Measurements from ENCODE around the gene PCSK5. TPM values are rescaled to one million over a fixed set of nuclear protein-coding genes. Genes with fewer than 3 reads are reported as not detected.

PCSK5 gene
- total and polyA plus RNA-seq, 2 of the 8 experiments (the other 6 are each of a cell fraction or from before 2014, with no cell fraction given) = 5.5 to 10.7 TPM

DNA sequence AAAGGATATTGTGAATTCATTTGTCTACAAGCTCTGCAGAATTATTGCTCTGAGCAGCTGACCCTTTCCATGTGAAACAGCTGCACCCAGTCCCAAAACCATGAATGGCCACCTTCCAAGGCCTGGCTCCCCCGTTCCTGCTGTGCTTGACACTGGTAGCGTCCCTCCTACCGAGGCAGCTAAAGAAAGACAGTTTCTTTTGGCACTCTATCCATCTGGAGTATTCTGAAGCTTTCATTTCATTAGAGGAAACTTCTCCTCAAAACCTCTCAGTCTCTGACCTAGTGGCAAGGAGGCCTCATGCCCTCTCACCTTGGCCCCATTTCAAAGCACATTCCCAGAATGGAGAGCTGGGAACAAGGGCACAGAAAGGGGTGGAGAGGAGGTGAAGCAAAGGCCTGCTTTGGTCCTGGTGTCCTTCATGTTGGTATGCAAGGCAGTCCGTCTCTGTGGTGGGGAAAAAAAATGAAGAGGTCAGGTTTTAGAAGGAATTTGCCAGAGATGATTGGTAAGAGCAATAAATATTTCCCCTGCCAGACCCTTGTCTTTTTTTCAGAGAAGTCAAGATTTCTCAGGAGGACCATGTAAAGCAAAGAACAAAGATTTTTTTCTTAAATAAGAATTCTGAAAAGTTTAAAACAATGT is 271.7 kb downstream of the PCSK5 start:
- H3K79me2 ChIP-seq (ENCODE audit: control insufficient read depth in 1 of 2, insufficient read depth in 2 of 2, low read length in 2 of 2) = no peaks in the 10 kb centered on the region
- no peak overlapping the region for H2BK120ac ChIP-seq (replicated peaks; ENCODE audit: low read depth, low read length)
- no peak overlapping the region for H3K4me2 ChIP-seq (ENCODE audit: insufficient read depth in 1 of 2, low read depth in 2 of 2, low read length in 2 of 2)
- H3K27ac ChIP-seq (ENCODE audit: low read depth, low read length) = no peak overlapping the region
- H3K36me3 ChIP-seq (ENCODE audit: control insufficient read depth in 2 of 4, insufficient read depth in 4 of 4, low read length in 3 of 4) = peaks cover 0 to 5% (median 0%) of the 10 kb centered on the region in 4 experiments; a peak in 2 of 8 replicates
- no peaks in the 10 kb centered on the region for H3K23me2 ChIP-seq (ENCODE audit: low read depth, low read length)
- H3K79me1 ChIP-seq (ENCODE audit: low read depth, low read length) = no peaks in the 10 kb centered on the region; the same call in 1 of the 2 replicates
- no peak overlapping the region for H3K4ac ChIP-seq (replicated peaks; ENCODE audit: insufficient read length, low read depth, low read length)
- no peak overlapping the region for H2BK5ac ChIP-seq (ENCODE audit: low read depth, low read length)
- FAIRE-seq = no peak
- 84% methylated on average over 4 of the region's 4 CpGs; no CpG with 5 or more reads in 1 of the 2 experiments for WGBS, 2 experiments (ENCODE audit: extremely low coverage in 1 of 2, insufficient coverage in 1 of 2, insufficient read length in 1 of 2, insufficient replicate concordance in 2 of 2, low coverage in 1 of 2, low lambda C conversion rate in 2 of 2, missing lambda C conversion rate in 1 of 2)
- no peak overlapping the region for H4K8ac ChIP-seq (ENCODE audit: extremely low read depth, insufficient read depth, low read length)
- CTCF ChIA-PET (ENCODE audit: partially characterized antibody) = no interaction called here
- H3K9ac ChIP-seq (replicated peaks in 1 of 4; ENCODE audit: extremely low read depth in 1 of 4, low read depth in 3 of 4, low read length in 3 of 4) = no peak overlapping the region
- POLR2A ChIA-PET (ENCODE audit: partially characterized antibody) = no interaction called here
- no peak overlapping the region for H2BK15ac ChIP-seq (ENCODE audit: low read length)
- no peak for TF ChIP-seq JUN (IDR thresholded peaks at IDR 0.05; ENCODE audit: low read depth, low read length)
- TF ChIP-seq RFX5 (IDR thresholded peaks at IDR 0.05; ENCODE audit: borderline replicate concordance, low read depth, low read length) = no peak
- TF ChIP-seq, protein P1, sequence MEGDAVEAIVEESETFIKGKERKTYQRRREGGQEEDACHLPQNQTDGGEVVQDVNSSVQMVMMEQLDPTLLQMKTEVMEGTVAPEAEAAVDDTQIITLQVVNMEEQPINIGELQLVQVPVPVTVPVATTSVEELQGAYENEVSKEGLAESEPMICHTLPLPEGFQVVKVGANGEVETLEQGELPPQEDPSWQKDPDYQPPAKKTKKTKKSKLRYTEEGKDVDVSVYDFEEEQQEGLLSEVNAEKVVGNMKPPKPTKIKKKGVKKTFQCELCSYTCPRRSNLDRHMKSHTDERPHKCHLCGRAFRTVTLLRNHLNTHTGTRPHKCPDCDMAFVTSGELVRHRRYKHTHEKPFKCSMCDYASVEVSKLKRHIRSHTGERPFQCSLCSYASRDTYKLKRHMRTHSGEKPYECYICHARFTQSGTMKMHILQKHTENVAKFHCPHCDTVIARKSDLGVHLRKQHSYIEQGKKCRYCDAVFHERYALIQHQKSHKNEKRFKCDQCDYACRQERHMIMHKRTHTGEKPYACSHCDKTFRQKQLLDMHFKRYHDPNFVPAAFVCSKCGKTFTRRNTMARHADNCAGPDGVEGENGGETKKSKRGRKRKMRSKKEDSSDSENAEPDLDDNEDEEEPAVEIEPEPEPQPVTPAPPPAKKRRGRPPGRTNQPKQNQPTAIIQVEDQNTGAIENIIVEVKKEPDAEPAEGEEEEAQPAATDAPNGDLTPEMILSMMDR (IDR thresholded peaks at IDR 0.05; ENCODE audit: control extremely low read depth in 1 of 3, insufficient read depth in 1 of 3, low read depth in 1 of 3, low read length in 3 of 3) = no peak
- no peak for TF ChIP-seq YY1 (IDR thresholded peaks at IDR 0.05; ENCODE audit: low read depth, low read length)
- TF ChIP-seq SP4 (IDR thresholded peaks at IDR 0.05; ENCODE audit: low read length) = no peak
- no peak overlapping the region for H3K23ac ChIP-seq (ENCODE audit: insufficient read length)
- H3K4me1 ChIP-seq (replicated peaks in 1 of 4; ENCODE audit: control insufficient read depth in 3 of 4, insufficient read depth in 4 of 4, low read length in 3 of 4) = peaks cover 0 to 6% (median 4%) of the 10 kb centered on the region in 4 experiments; a peak in 5 of 7 replicates
- H3K14ac ChIP-seq (ENCODE audit: insufficient read length) = no peak overlapping the region
- no peak overlapping the region for H4K91ac ChIP-seq (replicated peaks; ENCODE audit: insufficient read length, low read length)
- no peak overlapping the region for H2AK5ac ChIP-seq (ENCODE audit: low read depth, low read length)
- no peaks in the 10 kb centered on the region for H3K9me3 ChIP-seq (ENCODE audit: insufficient read depth in 2 of 2, low read depth in 1 of 2, low read length in 1 of 2)
- no peak overlapping the region for H2BK12ac ChIP-seq (ENCODE audit: low read depth, low read length)
- H3K56ac ChIP-seq (replicated peaks; ENCODE audit: insufficient read length, low read depth, low read length) = no peak overlapping the region
- H3K4me3 ChIP-seq (ENCODE audit: extremely low read depth in 1 of 4, insufficient read depth in 2 of 4, low read depth in 3 of 4, low read length in 4 of 4) = no peak overlapping the region
- H3K18ac ChIP-seq (ENCODE audit: extremely low read depth, low read length) = no peak overlapping the region
- no peaks in the 10 kb centered on the region for H4K20me1 ChIP-seq (replicated peaks in 1 of 2; ENCODE audit: control insufficient read depth in 1 of 2, insufficient read depth in 2 of 2, low read length in 2 of 2)
- H4K5ac ChIP-seq (ENCODE audit: insufficient read length, low read depth, low read length) = no peak overlapping the region
- H2BK20ac ChIP-seq (ENCODE audit: low read length) = no peak overlapping the region
- no peaks in the 10 kb centered on the region for H3K27me3 ChIP-seq (replicated peaks in 1 of 4; ENCODE audit: control insufficient read depth in 3 of 4, extremely low read depth in 1 of 4, insufficient read depth in 3 of 4, low read length in 3 of 4)
- no peak for DNase-seq (ENCODE audit: low read depth in 1 of 2, low spot score in 2 of 2)
- H2AFZ ChIP-seq (ENCODE audit: low read length) = no peak overlapping the region
